ENCODE results near the gene PRKAR2B. TPM values are rescaled to one million over a fixed set of nuclear protein-coding genes. Genes with fewer than 3 reads are reported as not detected.

The PRKAR2B gene
- total RNA-seq, 1 experiment from 2014 or later = 15.1 TPM

- CTCF ChIA-PET = interaction anchor here (1.8 kb wide), 1 partner anchor 685 kb away, joined by 5 read pairs; no protein-coding TSS in a partner anchor
Observed at GRCh38 chr7:107190090-107190489, 145.6 kb downstream of the PRKAR2B start.

More at GRCh38 chr7:107190090-107190489, 145.6 kb downstream of the PRKAR2B start:
- Histone ChIP-seq H3K4me3 (replicated peaks in 1 of 2; ENCODE audit: low read depth in 1 of 2, low read length in 2 of 2) (no peak overlapping the region), H2AFZ (ENCODE audit: low read depth, low read length, poor library complexity, severe bottlenecking) (no peak overlapping the region), H4K20me1 (ENCODE audit: insufficient read depth) (no peaks in the 10 kb centered on the region), H3K4me2 (ENCODE audit: low read length) (no peak overlapping the region), H3K9me2 (ENCODE audit: insufficient read depth) (no peaks in the 10 kb centered on the region), H3K27me3 (ENCODE audit: insufficient read depth, low read length) (no peaks in the 10 kb centered on the region), H3K79me2 (ENCODE audit: insufficient read depth, low read length) (no peaks in the 10 kb centered on the region), H3K9ac (ENCODE audit: low read length) (no peak overlapping the region), H3K27ac (ENCODE audit: low read depth, low read length) (no peak overlapping the region), H3K9me3 (ENCODE audit: control insufficient read depth in 1 of 2, insufficient read depth in 1 of 2, low read depth in 1 of 2, low read length in 2 of 2) (no peaks in the 10 kb centered on the region), H3K36me3 (ENCODE audit: control insufficient read depth in 1 of 2, insufficient read depth in 2 of 2, low read length in 2 of 2) (peaks cover 0 to 12% of the 10 kb centered on the region in 2 experiments; a peak in 2 of 4 replicates), H3K4me1 (ENCODE audit: control insufficient read depth in 1 of 2, insufficient read depth in 2 of 2, low read length in 2 of 2) (no peaks in the 10 kb centered on the region)
- RAD21 ChIA-PET (ENCODE audit: low non-redundant PET in 1 of 2, low total read pairs in 2 of 2, uncharacterized antibody in 2 of 2, unreplicated experiment in 2 of 2) = no interaction called here
- no peak for TF ChIP-seq REST (IDR thresholded peaks at IDR 0.05; ENCODE audit: low read depth)
- TF ChIP-seq RAD21 (IDR thresholded peaks at IDR 0.05; ENCODE audit: low read depth) = no peak
- TF ChIP-seq POLR2AphosphoS5 (IDR thresholded peaks at IDR 0.05; ENCODE audit: low read depth, low read length) = no peak
- no peak for TF ChIP-seq CBX3 (IDR thresholded peaks at IDR 0.05; ENCODE audit: low read depth)
- TF ChIP-seq CTCF (IDR thresholded peaks at IDR 0.05 in 2 of 3, conservative IDR thresholded peaks at IDR 0.05 in 1 of 3; ENCODE audit: borderline replicate concordance in 1 of 3, insufficient read depth in 1 of 3, low read depth in 2 of 3, low read length in 2 of 3) = no peak
- no peak for TF ChIP-seq EZH2 (IDR thresholded peaks at IDR 0.05)
- TF ChIP-seq FOSL1 (IDR thresholded peaks at IDR 0.05; ENCODE audit: low read depth) = no peak
- no peak for TF ChIP-seq ZBTB33 (IDR thresholded peaks at IDR 0.05; ENCODE audit: extremely low read depth, insufficient replicate concordance, low read length)
- TF ChIP-seq CEBPB (IDR thresholded peaks at IDR 0.05; ENCODE audit: low read depth) = no peak
- no peak for TF ChIP-seq MAX (IDR thresholded peaks at IDR 0.05)
- no peak for TF ChIP-seq EZH2phosphoT487 (IDR thresholded peaks at IDR 0.05; ENCODE audit: borderline replicate concordance)
- TF ChIP-seq SRF (IDR thresholded peaks at IDR 0.05; ENCODE audit: low read depth) = no peak
- TF ChIP-seq YY1 (IDR thresholded peaks at IDR 0.05; ENCODE audit: extremely low read depth, insufficient replicate concordance, low read depth, low read length) = no peak
- TF ChIP-seq SIN3A (IDR thresholded peaks at IDR 0.05; ENCODE audit: low read depth) = no peak
- no peak for TF ChIP-seq TCF7L2 (IDR thresholded peaks at IDR 0.05; ENCODE audit: borderline replicate concordance, extremely low read depth, insufficient read depth, insufficient read length)
- TF ChIP-seq POLR2A (IDR thresholded peaks at IDR 0.05; ENCODE audit: borderline replicate concordance, extremely low read depth, insufficient read depth, insufficient read length) = no peak
- no peak for TF ChIP-seq SP1 (IDR thresholded peaks at IDR 0.05; ENCODE audit: low read depth)
- TF ChIP-seq ELF1 (IDR thresholded peaks at IDR 0.05; ENCODE audit: borderline replicate concordance, low read depth) = no peak
- ATAC-seq = no peak
- POLR2A ChIA-PET = no interaction called here
- intact Hi-C loops (cut with micrococcal nuclease) = loop anchor here (10.0 kb wide), 1 partner anchor 395 kb away; the partner anchor contains the start of gene BCAP29
- no TSS peak for BruUV-seq (replicated peaks)
- DNase-seq (ENCODE audit: low read depth, low spot score) = no peak
